HepG2 (cell line): ENCODE measurements around the gene PANK4. TPM values are rescaled to one million over a fixed set of nuclear protein-coding genes. Genes with fewer than 3 reads are reported as not detected.

Experiments used
- ATAC-seq: fragments of 200-7000 bp; cut with Tn5 transposase; 3 replicates; pipeline ENCODE4 v1.9.1; 2020; ENCODE audit warnings: mild to moderate bottlenecking, moderate library complexity
- BruUV-seq: library from RNA; stranded (reverse); fragments of 400-500 nt; replicated peaks from 2 replicates; lab custom pipeline; 2021; lab: Mats Ljungman, UMichigan
- CTCF ChIA-PET: fragments of 300-600 bp; formaldehyde crosslinking; extraction: SDS; loops from one replicate; lab custom pipeline; 2021; ENCODE audit warnings: low total read pairs, inconsistent platforms, low intra/inter-chr PET ratio; lab: Yijun Ruan, JAX
- POLR2A ChIA-PET: fragments of 350-600 bp; sonication (Branson Sonifier 250); formaldehyde crosslinking; loops from one replicate; lab custom pipeline; 2020; ENCODE audit warnings: antibody characterized with exemption, inconsistent platforms; lab: Yijun Ruan, JAX
- DNase-seq: peaks from one replicate; pipeline ENCODE4 v3.0.0-alpha.2; 2015; ENCODE audit warnings: low spot score
- FAIRE-seq: peaks from 3 replicates; lab custom pipeline; 2011; peaks lifted over from hg19 to GRCh38; lab: Jason Lieb, UNC
- H2AFZ ChIP-seq: one replicate; pipeline ENCODE4 v1.6.1; 2011; ENCODE audit warnings: low read length, inconsistent platforms
- H3K27ac ChIP-seq: fragments of 300-600 bp; 3 replicates; pipeline ENCODE4 v1.8.0; 2011; ENCODE audit warnings: mixed run types, mild to moderate bottlenecking, mixed read lengths, low read length, inconsistent platforms; ENCODE audit not compliant: insufficient read depth; ENCODE audit errors: extremely low read length
- H3K27me3 ChIP-seq, 2 experiments: fragments of 200-600 bp in 1 of 2; 2 replicates in 1 of 2; 3 replicates in 1 of 2; pipeline versions ENCODE4 v1.6.0 to v1.8.0; 2011; ENCODE audit warnings: low read length in 2 of 2, mild to moderate bottlenecking in 2 of 2, moderate library complexity in 2 of 2, inconsistent platforms in 1 of 2; ENCODE audit not compliant: insufficient read depth in 2 of 2, control insufficient read depth in 1 of 2
- H3K36me3 ChIP-seq, 2 experiments: fragments of 200-600 bp in 1 of 2; replicated peaks in 1 of 2; 2 replicates in 1 of 2; 3 replicates in 1 of 2; pipeline versions ENCODE4 v1.5.1 to v1.8.0; 2011; ENCODE audit warnings: low read length in 2 of 2, inconsistent platforms in 1 of 2; ENCODE audit not compliant: insufficient read depth in 2 of 2, control insufficient read depth in 1 of 2
- H3K4me1 ChIP-seq: 2 replicates; pipeline ENCODE4 v1.5.1; 2012; ENCODE audit warnings: low read length, inconsistent platforms; ENCODE audit not compliant: insufficient read depth
- H3K4me2 ChIP-seq: 2 replicates; pipeline ENCODE4 v1.6.0; 2011; ENCODE audit warnings: low read depth, low read length, inconsistent platforms
- H3K4me3 ChIP-seq, 3 experiments: fragments of 200-600 bp in 1 of 3; sonication (generic), shearing (Covaris generic) in 1 of 3; replicated peaks in 1 of 3; 2 replicates each; pipeline ENCODE4 v1.5.1; 2011 to 2016; ENCODE audit warnings: low read length in 3 of 3, inconsistent platforms in 2 of 3, low read depth in 2 of 3, mild to moderate bottlenecking in 2 of 3, control low read depth in 1 of 3, mixed read lengths in 1 of 3; ENCODE audit not compliant: insufficient read depth in 1 of 3
- H3K79me2 ChIP-seq: one replicate; pipeline ENCODE4 v1.6.1; 2011; ENCODE audit warnings: low read length, inconsistent platforms; ENCODE audit not compliant: insufficient read depth
- H3K9ac ChIP-seq: 2 replicates; pipeline ENCODE4 v1.6.0; 2011; ENCODE audit warnings: mild to moderate bottlenecking, low read depth, low read length, inconsistent platforms; ENCODE audit not compliant: insufficient read depth
- H3K9me3 ChIP-seq: 2 replicates; pipeline ENCODE4 v1.5.1; 2012; ENCODE audit warnings: mild to moderate bottlenecking, low read length
- H4K20me1 ChIP-seq: 2 replicates; pipeline ENCODE4 v1.6.0; 2011; ENCODE audit warnings: inconsistent platforms, mild to moderate bottlenecking, low read length, moderate library complexity; ENCODE audit not compliant: insufficient read depth
- ARID5B ChIP-seq: IDR thresholded peaks from 2 replicates; pipeline ENCODE4 v1.4.0; 2020; ENCODE audit warnings: mild to moderate bottlenecking, missing genetic modification reagents
- DNMT1 ChIP-seq: sonication (generic); formaldehyde crosslinking; IDR thresholded peaks from 2 replicates; pipeline ENCODE4 v1.5.1; 2020; ENCODE audit warnings: mild to moderate bottlenecking, missing genetic modification reagents
- ESRRA ChIP-seq: sonication (generic); formaldehyde crosslinking; IDR thresholded peaks from 2 replicates; pipeline ENCODE4 v1.5.1; 2020; ENCODE audit warnings: mild to moderate bottlenecking, low read depth, missing genetic modification reagents
- FOXK2 ChIP-seq: fragments of 450-650 bp; IDR thresholded peaks from 2 replicates; pipeline ENCODE4 v1.6.1; 2016
- HNF4A ChIP-seq: sonication (generic); formaldehyde crosslinking; IDR thresholded peaks from 2 replicates; pipeline ENCODE4 v1.4.0; 2020; ENCODE audit warnings: missing genetic modification reagents
- MEF2D ChIP-seq: sonication (generic); formaldehyde crosslinking; IDR thresholded peaks from 2 replicates; pipeline ENCODE4 v1.5.1; 2020; ENCODE audit warnings: mild to moderate bottlenecking, missing genetic modification reagents
- MTF2 ChIP-seq: sonication (generic); formaldehyde crosslinking; IDR thresholded peaks from 2 replicates; pipeline ENCODE4 v1.5.0; 2020; ENCODE audit warnings: missing genetic modification reagents, borderline replicate concordance
- NFKB2 ChIP-seq: sonication (generic); formaldehyde crosslinking; IDR thresholded peaks from 2 replicates; pipeline ENCODE4 v1.4.0; 2020; ENCODE audit warnings: missing genetic modification reagents, borderline replicate concordance
- PHF8 ChIP-seq: sonication (generic); formaldehyde crosslinking; IDR thresholded peaks from 2 replicates; pipeline ENCODE4 v1.5.0; 2020; ENCODE audit warnings: missing genetic modification reagents
- ZNF101 ChIP-seq: sonication (generic); formaldehyde crosslinking; IDR thresholded peaks from 2 replicates; pipeline ENCODE4 v1.4.0; 2020; ENCODE audit warnings: mild to moderate bottlenecking, low read depth, missing genetic modification reagents, borderline replicate concordance
- ZNF724P ChIP-seq: sonication (generic); formaldehyde crosslinking; IDR thresholded peaks from 2 replicates; pipeline ENCODE4 v1.8.0; 2022; ENCODE audit warnings: missing genetic modification reagents, borderline replicate concordance
- WGBS: methylation state at CpG from one replicate; pipeline ENCODE4 v1.1.6; 2017; ENCODE audit warnings: low lambda C conversion rate; 5-methylcytosine and 5-hydroxymethylcytosine counted together
- in situ Hi-C: cut with HindIII; loops from 2 replicates; pipeline ENCODE4 v1.10.0; 2017; ENCODE audit warnings: low pct_unique_long_range_greater_than_20kb; ENCODE audit not compliant: extremely low pct_ligation_motif_present
- intact Hi-C: fragments of 100-400 bp; cut with micrococcal nuclease; formaldehyde crosslinking; loops from one replicate; pipeline ENCODE4 v1.10.0; 2022; ENCODE audit not compliant: unreplicated experiment
- polyA plus RNA-seq, 8 experiments: library from polyadenylated mRNA; depleted of rRNA in 3 of 8; stranded (reverse) in 7 of 8; unstranded in 1 of 8; fragments of >200 nt; fragmentation: Illumina TruSeq in 4 of 8; extraction: Trizol in 4 of 8; gene quantifications; 2 replicates each; pipeline versions ENCODE4 v1.2.1 to v1.2.3, GENCODE V29; 2011 to 2016; ENCODE audit warnings: low read depth in 4 of 8, missing spikeins in 1 of 8, mixed read lengths in 1 of 8; ENCODE audit not compliant: insufficient read depth in 1 of 8
- total RNA-seq, 5 experiments: library from RNA; depleted of rRNA; stranded (reverse); fragments of >200 nt; fragmentation: Illumina TruSeq; extraction: Trizol; gene quantifications; 2 replicates each; pipeline ENCODE4 v1.2.3, GENCODE V29; 2016; ENCODE audit warnings: low read depth in 1 of 5
- TF ChIP-seq, protein P1 (sequence below): sonication (generic); formaldehyde crosslinking; IDR thresholded peaks from 2 replicates; pipeline ENCODE4 v1.8.0; 2022; ENCODE audit warnings: missing genetic modification reagents, low read depth, mild to moderate bottlenecking, borderline replicate concordance
- TF ChIP-seq, protein P2 (sequence below): sonication (generic); formaldehyde crosslinking; IDR thresholded peaks from 2 replicates; pipeline ENCODE4 v1.5.0; 2020; ENCODE audit warnings: mild to moderate bottlenecking, missing genetic modification reagents, borderline replicate concordance

PANK4 gene
- total and polyA plus RNA-seq, 2 of the 13 experiments (the other 11 are each of a cell fraction or from before 2014, with no cell fraction given) = 17.4 to 19.3 TPM

- ATAC-seq (peak; percentile 63), DNase-seq (peak; percentile 9), FAIRE-seq (no peak)
- 26% methylated on average over 8 of the region's 35 CpGs for WGBS
- CTCF ChIA-PET = no interaction called here
- Histone ChIP-seq H3K9me3 (no peaks in the 10 kb centered on the region), H3K27me3 (peaks cover 18 to 67% of the 10 kb centered on the region in 2 experiments), H3K9ac (no peak overlapping the region), H3K36me3 (no peaks in the 10 kb centered on the region), H3K4me1 (peaks cover 11% of the 10 kb centered on the region; the same call in 1 of the 2 replicates), H3K79me2 (no peaks in the 10 kb centered on the region), H3K4me2 (peak overlapping the region; percentile 39; the same call in 1 of the 2 replicates), H4K20me1 (peaks cover 4% of the 10 kb centered on the region; the same call in 1 of the 2 replicates), H3K27ac (no peak overlapping the region), H2AFZ (no peak overlapping the region), H3K4me3 (no peak overlapping the region)
- BruUV-seq = no TSS peak
- intact Hi-C loops = no loop called here
- POLR2A ChIA-PET = interaction anchor here (1.6 kb wide), 1 partner anchor 48 kb away, joined by 4 read pairs; the partner anchor contains the start of gene PANK4
- in situ Hi-C loops = no loop called here
- TF ChIP-seq NFKB2 (no peak), FOXK2 (no peak), ESRRA (CRISPR knock-in tag) (no peak), ARID5B (no peak), DNMT1 (CRISPR knock-in tag) (no peak), MTF2 (CRISPR knock-in tag) (peak; percentile 64; the same call in 1 of the 2 replicates), ZNF724P (CRISPR knock-in tag) (no peak), HNF4A (CRISPR knock-in tag) (peak; percentile 42; the same call in 1 of the 2 replicates), PHF8 (CRISPR knock-in tag) (no peak), ZNF101 (CRISPR knock-in tag) (no peak), MEF2D (CRISPR knock-in tag) (no peak)
- TF ChIP-seq, protein P1, sequence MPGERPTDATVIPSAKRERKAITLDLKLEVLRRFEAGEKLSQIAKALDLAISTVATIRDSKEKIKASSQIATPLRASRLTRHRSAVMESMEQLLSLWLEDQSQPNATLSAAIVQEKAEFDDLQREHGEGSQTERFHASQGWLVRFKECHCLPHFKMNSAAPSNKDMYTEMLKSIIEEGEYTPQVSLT = no peak
- TF ChIP-seq, protein P2, sequence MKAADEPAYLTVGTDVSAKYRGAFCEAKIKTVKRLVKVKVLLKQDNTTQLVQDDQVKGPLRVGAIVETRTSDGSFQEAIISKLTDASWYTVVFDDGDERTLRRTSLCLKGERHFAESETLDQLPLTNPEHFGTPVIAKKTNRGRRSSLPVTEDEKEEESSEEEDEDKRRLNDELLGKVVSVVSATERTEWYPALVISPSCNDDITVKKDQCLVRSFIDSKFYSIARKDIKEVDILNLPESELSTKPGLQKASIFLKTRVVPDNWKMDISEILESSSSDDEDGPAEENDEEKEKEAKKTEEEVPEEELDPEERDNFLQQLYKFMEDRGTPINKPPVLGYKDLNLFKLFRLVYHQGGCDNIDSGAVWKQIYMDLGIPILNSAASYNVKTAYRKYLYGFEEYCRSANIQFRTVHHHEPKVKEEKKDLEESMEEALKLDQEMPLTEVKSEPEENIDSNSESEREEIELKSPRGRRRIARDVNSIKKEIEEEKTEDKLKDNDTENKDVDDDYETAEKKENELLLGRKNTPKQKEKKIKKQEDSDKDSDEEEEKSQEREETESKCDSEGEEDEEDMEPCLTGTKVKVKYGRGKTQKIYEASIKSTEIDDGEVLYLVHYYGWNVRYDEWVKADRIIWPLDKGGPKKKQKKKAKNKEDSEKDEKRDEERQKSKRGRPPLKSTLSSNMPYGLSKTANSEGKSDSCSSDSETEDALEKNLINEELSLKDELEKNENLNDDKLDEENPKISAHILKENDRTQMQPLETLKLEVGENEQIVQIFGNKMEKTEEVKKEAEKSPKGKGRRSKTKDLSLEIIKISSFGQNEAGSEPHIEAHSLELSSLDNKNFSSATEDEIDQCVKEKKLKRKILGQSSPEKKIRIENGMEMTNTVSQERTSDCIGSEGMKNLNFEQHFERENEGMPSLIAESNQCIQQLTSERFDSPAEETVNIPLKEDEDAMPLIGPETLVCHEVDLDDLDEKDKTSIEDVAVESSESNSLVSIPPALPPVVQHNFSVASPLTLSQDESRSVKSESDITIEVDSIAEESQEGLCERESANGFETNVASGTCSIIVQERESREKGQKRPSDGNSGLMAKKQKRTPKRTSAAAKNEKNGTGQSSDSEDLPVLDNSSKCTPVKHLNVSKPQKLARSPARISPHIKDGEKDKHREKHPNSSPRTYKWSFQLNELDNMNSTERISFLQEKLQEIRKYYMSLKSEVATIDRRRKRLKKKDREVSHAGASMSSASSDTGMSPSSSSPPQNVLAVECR (CRISPR knock-in tag) = peak; percentile 18; the same call in 1 of the 2 replicates
These were observed 48.5 kb downstream of the PANK4 start for GRCh38 chr1:2477791-2478499.
